Ishikawa (cell line): ENCODE data around the gene ASB13.

Source experiments
- EP300 ChIP-seq: IDR thresholded peaks from 2 replicates; pipeline ENCODE4 v1.6.1; 2012; ENCODE audit warnings: borderline replicate concordance
- YY1 ChIP-seq: IDR thresholded peaks from 2 replicates; pipeline ENCODE4 v1.6.1; 2012; ENCODE audit warnings: low read depth

DNA sequence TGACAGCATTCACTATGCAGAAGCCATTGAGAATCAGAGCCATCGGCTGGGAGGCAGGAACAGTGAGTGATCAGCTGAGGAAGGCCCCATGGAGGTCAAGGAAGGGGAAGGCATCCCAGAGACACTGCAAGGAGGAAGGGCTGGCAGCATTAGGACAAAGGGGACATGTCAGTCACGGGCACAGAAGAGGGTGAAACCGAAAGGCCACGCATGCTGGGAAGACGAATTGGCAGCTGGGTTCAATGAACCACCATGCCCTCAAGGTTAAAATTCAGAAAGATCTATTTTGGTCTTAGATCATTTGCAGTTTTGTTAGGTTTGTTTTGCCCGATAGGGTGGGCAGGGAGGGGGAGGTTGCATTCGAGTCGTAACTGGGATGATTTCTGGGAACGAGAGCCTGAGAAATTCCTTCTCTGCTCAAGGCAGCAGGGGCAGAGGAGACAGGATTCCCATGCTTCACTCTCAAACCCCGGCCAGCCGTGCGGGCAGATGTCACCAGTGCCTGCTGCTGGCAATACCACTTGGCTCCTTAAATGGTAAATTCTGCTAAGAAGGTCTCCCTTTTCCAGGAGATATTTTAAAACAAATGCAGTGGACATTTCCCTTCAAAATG lies 57.7 kb downstream of the ASB13 start:
- TF ChIP-seq EP300, result no peak
- no peak for TF ChIP-seq YY1
